HEK293 (cell line): Measurements from ENCODE around the gene CCNJL.

ENCODE experiments used
- CTCF ChIA-PET: fragments of 350-600 bp; formaldehyde crosslinking; extraction: SDS; loops from one replicate; lab custom pipeline; 2021; ENCODE audit warnings: antibody characterized with exemption; lab: Yijun Ruan, JAX
- POLR2A ChIA-PET: fragments of 300-600 bp; formaldehyde crosslinking; extraction: SDS; loops from one replicate; lab custom pipeline; 2020; ENCODE audit warnings: antibody characterized with exemption, inconsistent platforms; lab: Yijun Ruan, JAX
- H3K27ac ChIP-seq: fragments of 200-500 bp; sonication (Bioruptor generic); 2 replicates; pipeline ENCODE4 v1.5.1; 2014; ENCODE audit warnings: low read depth, low read length, control low read depth, inconsistent platforms; ENCODE audit errors: extremely low read depth
- H3K36me3 ChIP-seq, 2 experiments: fragments of 200-500 bp in 1 of 2; sonication (Bioruptor generic) in 1 of 2; 1 replicate in 1 of 2; 2 replicates in 1 of 2; pipeline ENCODE4 v1.5.1; 2014 to 2017; ENCODE audit warnings: inconsistent platforms in 2 of 2, low read length in 2 of 2; ENCODE audit not compliant: control insufficient read depth in 2 of 2, insufficient read depth in 1 of 2
- H3K4me1 ChIP-seq: fragments of 200-500 bp; sonication (Bioruptor generic); 2 replicates; pipeline ENCODE4 v1.5.1; 2014; ENCODE audit warnings: mild to moderate bottlenecking, low read length, inconsistent platforms; ENCODE audit not compliant: control insufficient read depth, insufficient read depth
- H3K4me3 ChIP-seq: 2 replicates; pipeline ENCODE4 v1.5.1; 2011; ENCODE audit warnings: low read depth, mild to moderate bottlenecking, control low read depth, low read length, moderate library complexity
- H3K9me3 ChIP-seq: fragments of 200-500 bp; sonication (Bioruptor generic); 2 replicates; pipeline ENCODE4 v1.5.1; 2014; ENCODE audit warnings: low read depth, low read length, inconsistent platforms; ENCODE audit not compliant: control insufficient read depth, insufficient read depth
- GLIS2 ChIP-seq: fragments of 450-650 bp; formaldehyde crosslinking; IDR thresholded peaks from 2 replicates; pipeline ENCODE4 v1.5.1; 2016; ENCODE audit warnings: missing biosample characterization, missing genetic modification characterization
- KLF1 ChIP-seq: fragments of 450-650 bp; formaldehyde crosslinking; IDR thresholded peaks from 2 replicates; pipeline ENCODE4 v1.5.1; 2016; ENCODE audit warnings: missing biosample characterization, missing genetic modification characterization
- KLF8 ChIP-seq: fragments of 450-650 bp; formaldehyde crosslinking; IDR thresholded peaks from 2 replicates; pipeline ENCODE4 v1.5.1; 2016; ENCODE audit warnings: missing biosample characterization, missing genetic modification characterization
- OSR2 ChIP-seq: fragments of 450-650 bp; formaldehyde crosslinking; IDR thresholded peaks from 2 replicates; pipeline ENCODE4 v1.5.1; 2016; ENCODE audit warnings: missing biosample characterization, missing genetic modification characterization
- REST ChIP-seq: fragments of 450-650 bp; formaldehyde crosslinking; IDR thresholded peaks from 2 replicates; pipeline ENCODE4 v1.5.1; 2016; ENCODE audit warnings: missing biosample characterization, missing genetic modification characterization
- ZBTB1 ChIP-seq: fragments of 450-650 bp; formaldehyde crosslinking; IDR thresholded peaks from 2 replicates; pipeline ENCODE4 v1.5.1; 2016; ENCODE audit warnings: missing biosample characterization, missing genetic modification characterization
- ZBTB17 ChIP-seq: fragments of 450-650 bp; formaldehyde crosslinking; IDR thresholded peaks from 2 replicates; pipeline ENCODE4 v1.5.1; 2016; ENCODE audit warnings: missing biosample characterization, missing genetic modification characterization
- ZBTB48 ChIP-seq: fragments of 450-650 bp; formaldehyde crosslinking; IDR thresholded peaks from 2 replicates; pipeline ENCODE4 v1.5.1; 2016; ENCODE audit warnings: missing biosample characterization, missing genetic modification characterization
- ZIC2 ChIP-seq: fragments of 450-650 bp; formaldehyde crosslinking; IDR thresholded peaks from 2 replicates; pipeline ENCODE4 v1.5.1; 2016; ENCODE audit warnings: missing biosample characterization, missing genetic modification characterization
- ZNF133 ChIP-seq: fragments of 450-650 bp; formaldehyde crosslinking; IDR thresholded peaks from 2 replicates; pipeline ENCODE4 v1.5.1; 2016; ENCODE audit warnings: missing biosample characterization, missing genetic modification characterization
- ZNF157 ChIP-seq: fragments of 450-650 bp; formaldehyde crosslinking; IDR thresholded peaks from 2 replicates; pipeline ENCODE4 v1.5.1; 2016; ENCODE audit warnings: missing biosample characterization, missing genetic modification characterization
- ZNF24 ChIP-seq: fragments of 450-650 bp; formaldehyde crosslinking; IDR thresholded peaks from 2 replicates; pipeline ENCODE4 v1.5.1; 2016; ENCODE audit warnings: missing biosample characterization, missing genetic modification characterization
- ZNF335 ChIP-seq: fragments of 450-650 bp; formaldehyde crosslinking; conservative IDR thresholded peaks from 2 replicates; pipeline ENCODE4 v1.5.1; 2016; ENCODE audit warnings: missing biosample characterization, missing genetic modification characterization
- ZNF433 ChIP-seq: fragments of 450-650 bp; formaldehyde crosslinking; IDR thresholded peaks from 2 replicates; pipeline ENCODE4 v1.5.1; 2016; ENCODE audit warnings: missing biosample characterization, missing genetic modification characterization, low read depth
- ZNF621 ChIP-seq: fragments of 450-650 bp; formaldehyde crosslinking; IDR thresholded peaks from 2 replicates; pipeline ENCODE4 v1.5.1; 2017; ENCODE audit warnings: missing biosample characterization, missing genetic modification characterization
- ZNF660 ChIP-seq: fragments of 450-650 bp; IDR thresholded peaks from 2 replicates; pipeline ENCODE4 v1.5.1; 2018; ENCODE audit warnings: missing biosample characterization, mild to moderate bottlenecking, missing genetic modification characterization
- ZNF664 ChIP-seq: fragments of 450-650 bp; formaldehyde crosslinking; IDR thresholded peaks from 2 replicates; pipeline ENCODE4 v1.5.1; 2016; ENCODE audit warnings: missing biosample characterization, missing genetic modification characterization
- ZNF791 ChIP-seq: fragments of 450-650 bp; formaldehyde crosslinking; IDR thresholded peaks from 2 replicates; pipeline ENCODE4 v1.5.1; 2016; ENCODE audit warnings: missing biosample characterization, missing genetic modification characterization
- TF ChIP-seq, protein P1 (sequence below): fragments of 450-650 bp; formaldehyde crosslinking; IDR thresholded peaks from 2 replicates; pipeline ENCODE4 v1.5.1; 2017; ENCODE audit warnings: missing biosample characterization, missing genetic modification characterization
- TF ChIP-seq, protein P2 (sequence below): fragments of 450-650 bp; formaldehyde crosslinking; IDR thresholded peaks from 2 replicates; pipeline ENCODE4 v1.5.1; 2016; ENCODE audit warnings: missing biosample characterization, missing genetic modification characterization, borderline replicate concordance
- TF ChIP-seq, protein P3 (sequence below): fragments of 450-650 bp; formaldehyde crosslinking; IDR thresholded peaks from 2 replicates; pipeline ENCODE4 v1.5.1; 2016; ENCODE audit warnings: missing biosample characterization, missing genetic modification characterization

The CCNJL gene

DNA sequence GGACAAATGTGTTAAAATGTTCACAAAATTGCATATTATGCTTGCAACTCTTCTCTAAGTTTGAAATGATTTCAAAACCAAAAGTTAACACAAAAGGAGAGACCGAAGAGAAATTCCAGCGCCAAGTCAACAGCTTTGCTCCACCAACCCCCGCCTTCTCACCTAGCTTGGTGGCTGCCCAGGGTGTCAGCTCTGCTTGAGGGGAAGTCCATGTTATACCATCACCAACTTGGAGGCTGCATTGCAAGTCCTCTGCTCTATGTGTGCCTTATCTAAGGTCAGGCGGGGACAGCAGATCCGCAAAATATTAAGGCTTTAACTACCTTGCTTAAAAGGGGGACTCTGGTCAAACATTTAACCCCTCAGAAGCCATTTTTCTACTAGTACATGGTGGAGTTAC is 14.6 kb downstream of the CCNJL start (continued):
- TF ChIP-seq, protein P1, sequence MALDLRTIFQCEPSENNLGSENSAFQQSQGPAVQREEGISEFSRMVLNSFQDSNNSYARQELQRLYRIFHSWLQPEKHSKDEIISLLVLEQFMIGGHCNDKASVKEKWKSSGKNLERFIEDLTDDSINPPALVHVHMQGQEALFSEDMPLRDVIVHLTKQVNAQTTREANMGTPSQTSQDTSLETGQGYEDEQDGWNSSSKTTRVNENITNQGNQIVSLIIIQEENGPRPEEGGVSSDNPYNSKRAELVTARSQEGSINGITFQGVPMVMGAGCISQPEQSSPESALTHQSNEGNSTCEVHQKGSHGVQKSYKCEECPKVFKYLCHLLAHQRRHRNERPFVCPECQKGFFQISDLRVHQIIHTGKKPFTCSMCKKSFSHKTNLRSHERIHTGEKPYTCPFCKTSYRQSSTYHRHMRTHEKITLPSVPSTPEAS (tag by site-specific recombination), result no peak
- TF ChIP-seq ZIC2, result no peak

- ChIA-PET CTCF (no interaction called here), POLR2A (interaction anchor here (1.1 kb wide), 1 partner anchor 15 kb away, joined by 3 read pairs; the partner anchor contains the start of gene CCNJL)
- Histone ChIP-seq H3K9me3 (no peaks in the 10 kb centered on the region), H3K27ac (no peak overlapping the region), H3K36me3 (no peaks in the 10 kb centered on the region), H3K4me1 (no peaks in the 10 kb centered on the region), H3K4me3 (no peak overlapping the region)
- TF ChIP-seq KLF1 (tag by site-specific recombination) (no peak), ZBTB1 (tag by site-specific recombination) (no peak), ZBTB17 (tag by site-specific recombination) (no peak), ZNF664 (tag by site-specific recombination) (no peak), ZNF433 (tag by site-specific recombination) (no peak), ZNF133 (tag by site-specific recombination) (no peak), OSR2 (tag by site-specific recombination) (no peak)
- TF ChIP-seq, protein P2, sequence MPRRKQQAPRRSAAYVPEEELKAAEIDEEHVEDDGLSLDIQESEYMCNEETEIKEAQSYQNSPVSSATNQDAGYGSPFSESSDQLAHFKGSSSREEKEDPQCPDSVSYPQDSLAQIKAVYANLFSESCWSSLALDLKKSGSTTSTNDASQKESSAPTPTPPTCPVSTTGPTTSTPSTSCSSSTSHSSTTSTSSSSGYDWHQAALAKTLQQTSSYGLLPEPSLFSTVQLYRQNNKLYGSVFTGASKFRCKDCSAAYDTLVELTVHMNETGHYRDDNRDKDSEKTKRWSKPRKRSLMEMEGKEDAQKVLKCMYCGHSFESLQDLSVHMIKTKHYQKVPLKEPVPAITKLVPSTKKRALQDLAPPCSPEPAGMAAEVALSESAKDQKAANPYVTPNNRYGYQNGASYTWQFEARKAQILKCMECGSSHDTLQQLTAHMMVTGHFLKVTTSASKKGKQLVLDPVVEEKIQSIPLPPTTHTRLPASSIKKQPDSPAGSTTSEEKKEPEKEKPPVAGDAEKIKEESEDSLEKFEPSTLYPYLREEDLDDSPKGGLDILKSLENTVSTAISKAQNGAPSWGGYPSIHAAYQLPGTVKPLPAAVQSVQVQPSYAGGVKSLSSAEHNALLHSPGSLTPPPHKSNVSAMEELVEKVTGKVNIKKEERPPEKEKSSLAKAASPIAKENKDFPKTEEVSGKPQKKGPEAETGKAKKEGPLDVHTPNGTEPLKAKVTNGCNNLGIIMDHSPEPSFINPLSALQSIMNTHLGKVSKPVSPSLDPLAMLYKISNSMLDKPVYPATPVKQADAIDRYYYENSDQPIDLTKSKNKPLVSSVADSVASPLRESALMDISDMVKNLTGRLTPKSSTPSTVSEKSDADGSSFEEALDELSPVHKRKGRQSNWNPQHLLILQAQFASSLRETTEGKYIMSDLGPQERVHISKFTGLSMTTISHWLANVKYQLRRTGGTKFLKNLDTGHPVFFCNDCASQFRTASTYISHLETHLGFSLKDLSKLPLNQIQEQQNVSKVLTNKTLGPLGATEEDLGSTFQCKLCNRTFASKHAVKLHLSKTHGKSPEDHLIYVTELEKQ (tag by site-specific recombination), result no peak
- TF ChIP-seq, protein P3, sequence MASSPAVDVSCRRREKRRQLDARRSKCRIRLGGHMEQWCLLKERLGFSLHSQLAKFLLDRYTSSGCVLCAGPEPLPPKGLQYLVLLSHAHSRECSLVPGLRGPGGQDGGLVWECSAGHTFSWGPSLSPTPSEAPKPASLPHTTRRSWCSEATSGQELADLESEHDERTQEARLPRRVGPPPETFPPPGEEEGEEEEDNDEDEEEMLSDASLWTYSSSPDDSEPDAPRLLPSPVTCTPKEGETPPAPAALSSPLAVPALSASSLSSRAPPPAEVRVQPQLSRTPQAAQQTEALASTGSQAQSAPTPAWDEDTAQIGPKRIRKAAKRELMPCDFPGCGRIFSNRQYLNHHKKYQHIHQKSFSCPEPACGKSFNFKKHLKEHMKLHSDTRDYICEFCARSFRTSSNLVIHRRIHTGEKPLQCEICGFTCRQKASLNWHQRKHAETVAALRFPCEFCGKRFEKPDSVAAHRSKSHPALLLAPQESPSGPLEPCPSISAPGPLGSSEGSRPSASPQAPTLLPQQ, result no peak
These were observed 15.4 kb downstream of the CCNJL start for GRCh38 chr5:160297004-160297403.

DNA sequence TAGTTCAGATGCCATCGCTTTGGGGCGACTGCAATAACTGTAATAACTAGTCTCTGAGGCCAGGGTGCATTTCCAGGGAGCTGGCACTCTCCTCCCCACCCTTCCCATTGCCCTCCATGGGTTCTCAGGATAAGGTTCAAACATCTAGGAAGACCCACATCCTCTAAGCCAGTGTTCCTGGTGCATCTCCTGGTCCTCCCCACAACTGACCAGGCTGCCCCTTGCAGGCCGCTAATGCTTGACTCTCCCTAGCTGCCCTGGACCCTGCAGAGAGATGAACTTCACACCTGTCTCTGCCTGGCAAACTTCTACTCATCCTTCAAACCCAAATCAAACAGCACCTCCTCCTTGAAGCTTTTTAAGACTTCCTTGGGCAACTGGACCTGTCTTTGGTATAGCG is 15.9 kb downstream of the CCNJL start:
- H3K4me3 ChIP-seq, result no peak overlapping the region
- ChIA-PET POLR2A (interaction anchor here (1.1 kb wide), 1 partner anchor 16 kb away, joined by 3 read pairs; the partner anchor contains the start of gene CCNJL), CTCF (no interaction called here)
- TF ChIP-seq ZNF335 (no peak), ZBTB48 (tag by site-specific recombination) (no peak), GLIS2 (no peak), ZNF791 (tag by site-specific recombination) (no peak), REST (tag by site-specific recombination) (no peak), ZNF621 (tag by site-specific recombination) (no peak), KLF8 (tag by site-specific recombination) (no peak), ZNF660 (tag by site-specific recombination) (no peak), ZNF24 (tag by site-specific recombination) (no peak), ZNF157 (tag by site-specific recombination) (no peak)
- no peaks in the 10 kb centered on the region for H3K4me1 ChIP-seq
- no peak overlapping the region for H3K27ac ChIP-seq
- H3K36me3 ChIP-seq, result no peaks in the 10 kb centered on the region
- H3K9me3 ChIP-seq, result no peaks in the 10 kb centered on the region
